ENCODE data around the gene ZDHHC1.

GRCh38 chr16:67370661-67371060 lies 45.6 kb downstream of the ZDHHC1 start:
- TF ChIP-seq CTCF (IDR thresholded peaks at IDR 0.05; ENCODE audit: insufficient read depth, low read length) (no peak), REST (IDR thresholded peaks at IDR 0.05; ENCODE audit: insufficient replicate concordance, low read depth) (no peak), POLR2AphosphoS5 (IDR thresholded peaks at IDR 0.05; ENCODE audit: low read depth) (no peak), SPI1 (IDR thresholded peaks at IDR 0.05; ENCODE audit: borderline replicate concordance, low read depth) (no peak), GABPA (IDR thresholded peaks at IDR 0.05; ENCODE audit: low read depth) (no peak)
